GM23338 (cell line): ENCODE measurements around the gene KIF3C.

Source experiments
- EZH2 ChIP-seq: fragments of 200-600 bp; sonication (generic); IDR thresholded peaks from one replicate; pipeline ENCODE4 v1.8.0; 2017; ENCODE audit warnings: antibody characterized with exemption, mild to moderate bottlenecking, low read depth; ENCODE audit not compliant: unreplicated experiment
- POLR2AphosphoS5 ChIP-seq: IDR thresholded peaks from 2 replicates; pipeline ENCODE4 v1.6.1; 2016; ENCODE audit warnings: antibody characterized with exemption, low read depth
- TF ChIP-seq, protein P1 (sequence below), 2 experiments: fragments of 200-600 bp in 1 of 2; sonication (generic) in 1 of 2; conservative IDR thresholded peaks; 2 replicates each; pipeline versions ENCODE4 v1.5.1 to v1.6.1; 2016 to 2017; ENCODE audit warnings: antibody characterized with exemption in 2 of 2, low read depth in 2 of 2, mild to moderate bottlenecking in 2 of 2, moderate library complexity in 1 of 2

- TF ChIP-seq POLR2AphosphoS5 (no peak), EZH2 (no peak)
- TF ChIP-seq, protein P1, sequence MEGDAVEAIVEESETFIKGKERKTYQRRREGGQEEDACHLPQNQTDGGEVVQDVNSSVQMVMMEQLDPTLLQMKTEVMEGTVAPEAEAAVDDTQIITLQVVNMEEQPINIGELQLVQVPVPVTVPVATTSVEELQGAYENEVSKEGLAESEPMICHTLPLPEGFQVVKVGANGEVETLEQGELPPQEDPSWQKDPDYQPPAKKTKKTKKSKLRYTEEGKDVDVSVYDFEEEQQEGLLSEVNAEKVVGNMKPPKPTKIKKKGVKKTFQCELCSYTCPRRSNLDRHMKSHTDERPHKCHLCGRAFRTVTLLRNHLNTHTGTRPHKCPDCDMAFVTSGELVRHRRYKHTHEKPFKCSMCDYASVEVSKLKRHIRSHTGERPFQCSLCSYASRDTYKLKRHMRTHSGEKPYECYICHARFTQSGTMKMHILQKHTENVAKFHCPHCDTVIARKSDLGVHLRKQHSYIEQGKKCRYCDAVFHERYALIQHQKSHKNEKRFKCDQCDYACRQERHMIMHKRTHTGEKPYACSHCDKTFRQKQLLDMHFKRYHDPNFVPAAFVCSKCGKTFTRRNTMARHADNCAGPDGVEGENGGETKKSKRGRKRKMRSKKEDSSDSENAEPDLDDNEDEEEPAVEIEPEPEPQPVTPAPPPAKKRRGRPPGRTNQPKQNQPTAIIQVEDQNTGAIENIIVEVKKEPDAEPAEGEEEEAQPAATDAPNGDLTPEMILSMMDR (conservative IDR thresholded peaks at IDR 0.05; ENCODE audit: low read depth in 2 of 2), result no peak
These were observed 1.3 kb downstream of the KIF3C start for GRCh38 chr2:25980951-25981350.
